NCI-H69 (cell line): Measurements from ENCODE around the gene FNIP2.

Experiments used
- DNase-seq: peaks from one replicate; lab custom pipeline; 2025; lab: John Stamatoyannopoulos, UW

FNIP2 gene

DNA sequence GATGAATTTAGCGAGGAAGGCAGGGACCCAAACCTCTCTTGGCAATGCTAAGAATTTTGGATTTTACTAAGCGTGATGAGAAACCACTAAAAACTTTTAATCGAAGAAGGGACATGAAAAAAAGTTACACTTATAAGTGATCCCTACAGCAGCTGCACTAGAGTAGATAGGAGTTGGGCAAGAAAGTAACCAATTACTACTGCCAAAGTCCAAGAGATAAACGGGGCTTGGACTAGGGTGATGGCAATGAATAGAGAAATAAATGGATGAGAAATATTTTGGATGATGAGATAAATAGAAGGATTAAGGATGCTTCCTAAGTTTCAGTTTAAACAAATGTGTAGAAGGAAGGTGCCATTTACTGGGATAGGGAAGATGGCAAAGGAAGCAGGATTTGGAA is 6.3 kb upstream of the FNIP2 start:
- DNase-seq = no peak

DNA sequence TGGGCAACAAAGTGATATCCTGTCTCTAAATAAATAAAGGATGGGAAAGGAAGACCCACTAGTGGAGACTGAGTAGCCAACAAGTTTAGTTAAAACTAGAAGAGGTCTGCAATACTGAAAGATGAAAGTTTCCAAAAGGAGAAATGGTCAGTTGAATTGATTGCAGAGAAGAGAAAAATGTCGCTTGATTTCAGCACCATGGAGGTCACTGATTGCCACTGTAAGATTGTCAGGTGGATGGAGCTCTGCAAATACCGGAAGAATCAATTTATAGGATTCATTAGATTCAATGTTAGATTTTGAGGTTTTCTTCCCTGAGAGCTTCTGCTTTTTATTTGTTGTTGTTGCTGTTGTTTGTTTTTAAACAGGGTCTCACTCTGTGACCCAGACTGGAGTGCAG is 5.4 kb upstream of the FNIP2 start:
- DNase-seq = no peak

DNA sequence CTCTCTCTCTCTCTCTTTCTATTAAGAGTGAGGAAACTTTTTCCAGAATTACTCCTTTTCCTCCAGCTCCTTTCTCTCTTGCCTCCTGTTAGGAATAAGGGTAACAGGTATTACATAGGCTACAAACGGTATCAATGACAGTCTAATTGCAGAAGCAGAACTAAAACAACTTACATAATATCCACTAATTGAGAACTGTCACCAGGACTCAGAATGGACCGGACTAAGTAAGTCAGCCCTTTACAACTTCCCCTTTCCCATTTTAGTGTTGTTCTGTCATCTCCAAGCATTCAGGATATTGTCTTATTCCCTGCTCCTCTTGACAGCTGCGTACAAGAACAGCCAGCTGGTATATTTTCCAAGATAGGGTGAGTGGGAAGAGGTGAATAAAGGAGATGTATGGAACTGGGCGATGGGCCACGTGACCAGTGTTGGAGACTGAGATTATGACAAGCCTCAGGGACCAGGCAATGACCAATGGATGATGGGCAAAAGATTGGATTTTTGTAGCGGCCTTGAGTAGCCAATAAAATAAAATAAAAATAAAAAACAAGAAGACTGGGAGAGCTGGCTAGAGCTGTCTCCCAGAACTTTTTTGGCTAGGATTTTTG is 2.3 kb upstream of the FNIP2 start:
- DNase-seq = no peak

DNA sequence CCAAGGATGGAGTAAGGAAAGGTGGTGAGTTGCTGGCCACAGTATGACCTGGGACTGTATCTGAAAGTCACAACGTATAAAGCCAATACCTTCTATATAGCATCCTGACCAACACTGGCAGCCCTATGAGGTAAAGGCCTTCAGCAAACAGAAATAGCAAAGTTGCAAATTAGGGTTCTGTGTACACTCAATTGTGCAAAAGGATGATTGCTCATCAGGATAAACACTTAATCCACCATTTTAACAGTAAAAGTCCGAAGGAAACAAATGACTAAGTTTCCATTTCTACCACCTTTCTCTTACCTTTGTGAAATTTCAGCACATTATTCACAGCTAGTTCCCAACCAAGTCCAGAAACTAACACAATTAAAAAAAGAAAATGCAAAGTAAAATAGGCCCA is 1.4 kb upstream of the FNIP2 start:
- DNase-seq = peak; percentile 8

DNA sequence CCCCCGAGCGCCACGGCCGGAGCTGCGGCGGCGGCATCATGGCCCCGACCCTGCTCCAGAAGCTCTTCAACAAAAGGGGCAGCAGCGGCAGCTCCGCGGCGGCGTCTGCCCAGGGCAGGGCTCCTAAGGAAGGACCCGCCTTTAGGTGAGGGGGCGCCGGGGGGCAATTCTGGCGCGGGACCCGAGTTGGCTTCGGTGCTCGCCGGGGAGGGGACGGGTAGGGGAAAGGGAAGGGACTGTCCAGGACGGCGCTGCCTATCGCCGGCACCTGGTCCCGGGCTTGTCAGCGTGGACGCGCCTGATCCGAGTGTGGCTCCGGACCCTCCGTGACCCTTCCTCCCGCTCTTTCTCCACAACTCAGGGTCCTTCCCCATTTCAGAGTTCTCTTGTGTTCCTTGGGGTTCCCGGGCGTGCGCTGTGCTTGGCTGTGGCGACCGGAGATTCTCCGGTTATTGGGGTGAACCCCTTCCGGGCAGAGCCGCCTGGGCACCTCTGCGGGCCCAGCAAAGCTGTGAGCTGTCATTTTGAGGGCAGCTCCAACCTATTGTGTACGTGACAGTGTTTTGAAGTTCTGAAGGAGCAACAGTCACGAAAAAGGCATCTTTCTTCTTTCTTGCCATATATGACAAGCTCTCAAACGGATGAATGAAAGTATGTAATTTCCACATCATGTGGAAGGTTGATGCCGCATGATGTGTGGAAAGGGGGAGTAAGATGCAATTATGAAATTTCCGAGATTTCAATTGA is 522 bp downstream of the FNIP2 start:
- peak; percentile 63 for DNase-seq

DNA sequence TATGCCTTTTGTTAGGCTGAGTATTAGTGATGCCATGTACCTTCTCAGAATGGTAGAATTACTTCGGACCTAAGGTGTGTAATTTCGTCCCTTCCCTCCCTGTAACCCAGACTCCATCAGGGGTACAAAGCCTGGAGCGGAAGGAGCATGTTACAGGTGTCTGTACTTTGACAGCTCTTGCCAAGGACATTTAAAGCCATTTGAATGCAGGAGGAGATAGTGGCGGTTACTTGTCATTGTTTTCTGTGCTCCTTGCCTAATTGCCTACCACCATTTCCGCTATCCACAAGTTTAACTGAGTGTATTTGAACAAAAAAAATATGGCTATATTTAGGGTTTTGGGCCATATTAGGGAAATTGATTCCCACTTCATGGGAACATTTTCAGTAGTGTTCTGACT is 1.8 kb downstream of the FNIP2 start:
- DNase-seq = peak; percentile 42

DNA sequence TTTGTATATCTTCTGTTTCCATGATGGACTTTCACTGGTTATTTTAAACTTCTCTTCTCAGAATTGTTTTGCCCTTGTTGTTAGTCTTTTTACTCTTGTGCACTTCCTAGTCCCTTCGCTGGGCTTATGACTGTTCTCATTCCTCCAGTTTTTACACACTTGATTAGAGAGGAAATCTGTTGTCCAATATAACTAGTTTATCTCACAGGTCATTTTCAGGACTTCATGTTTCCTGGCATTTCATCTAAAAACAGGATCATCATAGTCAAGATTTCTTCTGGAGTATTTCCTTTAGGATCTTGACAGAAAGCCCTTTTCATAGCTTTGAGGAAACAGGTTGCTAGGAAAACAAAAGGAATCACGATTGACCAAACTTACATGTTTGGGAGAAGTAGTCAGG is 3.0 kb downstream of the FNIP2 start:
- DNase-seq = peak; percentile 17

DNA sequence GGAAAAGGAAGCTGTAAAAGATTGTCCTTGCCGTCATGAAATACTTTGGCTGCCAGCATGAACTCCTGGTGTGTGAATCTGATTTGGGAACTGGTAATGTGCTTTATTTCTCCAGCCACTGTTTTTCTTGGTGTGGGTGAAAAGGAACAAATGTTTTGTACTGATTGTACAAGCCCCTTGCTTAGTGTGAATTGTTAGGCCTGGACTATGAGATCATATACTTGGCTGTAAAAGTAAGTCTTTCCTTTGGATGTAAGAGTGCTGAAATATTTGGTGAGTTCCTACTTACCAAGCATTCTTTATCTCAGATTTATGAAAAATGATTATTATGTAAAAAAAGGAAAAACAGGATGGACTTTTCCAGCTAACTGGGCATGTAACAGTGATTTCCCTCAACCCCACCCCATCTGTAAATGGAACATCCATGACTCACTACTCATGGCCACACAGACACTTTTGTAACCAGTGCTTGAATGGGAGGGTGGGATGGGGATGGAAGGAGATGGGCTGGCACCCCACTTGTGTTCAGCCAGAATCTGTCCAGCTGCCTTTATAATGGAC is 6.3 kb downstream of the FNIP2 start:
- DNase-seq = peak; percentile 32

DNA sequence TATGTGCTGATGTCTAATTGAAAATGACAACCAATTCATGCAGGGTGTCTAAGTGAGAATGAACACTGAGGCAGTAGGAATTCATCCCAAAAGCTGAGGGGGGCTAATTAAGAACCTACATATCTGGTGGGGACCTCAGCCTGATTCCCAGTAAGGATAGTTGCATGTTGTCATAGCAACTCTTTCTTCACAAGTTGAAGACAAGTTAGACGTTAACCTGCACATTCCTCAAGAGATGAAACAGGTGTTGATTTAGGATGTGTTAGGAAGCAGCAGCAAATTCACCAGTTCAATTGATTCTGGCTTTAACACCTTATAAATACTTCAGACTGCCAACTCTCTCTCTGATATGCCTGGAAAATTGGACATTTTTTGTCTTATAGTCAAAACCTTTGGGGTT is 7.3 kb downstream of the FNIP2 start:
- no peak for DNase-seq

DNA sequence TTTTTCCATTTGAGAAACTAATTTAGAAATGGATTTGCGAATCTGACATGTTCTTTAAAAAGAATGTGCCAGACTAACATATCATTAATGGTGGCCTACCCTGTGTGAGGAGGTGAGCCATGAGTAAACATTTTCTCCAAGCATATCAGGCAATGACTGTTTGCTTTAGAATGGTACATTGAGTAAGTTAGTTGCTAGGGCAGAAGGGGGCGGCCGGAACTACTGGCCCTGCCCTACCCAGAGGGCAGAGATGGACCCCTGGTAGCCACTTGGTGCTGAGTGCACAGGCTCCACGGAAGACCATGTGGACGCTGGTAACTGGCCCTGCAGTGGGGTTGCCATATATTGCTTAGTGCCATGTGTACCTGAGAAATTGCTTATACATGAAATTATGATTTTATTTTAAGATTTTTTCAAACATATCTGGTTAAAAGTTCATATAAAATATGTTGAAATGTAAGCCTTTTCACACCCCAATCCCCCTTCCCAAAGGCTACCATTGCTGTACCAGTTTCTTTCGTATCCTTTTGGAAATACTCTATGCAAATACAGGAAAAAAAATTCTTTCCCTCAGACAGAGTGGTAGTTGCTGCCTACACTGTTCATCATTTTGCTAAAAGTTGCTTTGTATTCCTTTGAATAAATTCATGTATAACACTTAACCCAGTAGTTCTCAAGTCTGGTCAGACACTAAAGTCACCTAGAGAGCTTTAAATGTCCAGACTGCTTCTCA is 8.8 kb downstream of the FNIP2 start:
- DNase-seq = peak; percentile 81

DNA sequence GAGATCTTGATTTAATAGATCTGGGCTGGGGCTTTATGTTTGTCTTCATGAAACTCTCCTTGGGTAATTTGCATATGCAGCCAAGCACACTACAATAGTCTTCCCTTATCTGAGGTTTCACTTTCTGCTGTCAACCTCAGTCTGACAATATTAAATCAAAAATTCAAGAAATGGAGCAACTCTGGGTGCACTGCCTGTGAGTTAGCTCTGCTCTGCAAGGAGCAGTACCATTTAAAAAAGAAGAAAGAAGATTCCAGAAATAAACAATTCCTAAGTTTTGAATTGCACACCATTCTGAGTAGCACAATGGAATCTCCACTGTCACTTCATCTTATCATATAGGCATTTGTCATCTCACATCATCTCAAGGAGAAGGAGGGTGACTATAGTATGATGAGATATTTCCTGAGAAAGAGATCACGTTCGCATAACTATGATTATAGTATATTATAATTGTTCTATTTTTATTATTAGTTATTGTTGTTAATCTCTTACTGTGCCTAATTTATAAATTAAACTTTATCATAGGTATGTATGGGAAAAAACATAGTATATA is 9.4 kb downstream of the FNIP2 start:
- peak; percentile 21 for DNase-seq

DNA sequence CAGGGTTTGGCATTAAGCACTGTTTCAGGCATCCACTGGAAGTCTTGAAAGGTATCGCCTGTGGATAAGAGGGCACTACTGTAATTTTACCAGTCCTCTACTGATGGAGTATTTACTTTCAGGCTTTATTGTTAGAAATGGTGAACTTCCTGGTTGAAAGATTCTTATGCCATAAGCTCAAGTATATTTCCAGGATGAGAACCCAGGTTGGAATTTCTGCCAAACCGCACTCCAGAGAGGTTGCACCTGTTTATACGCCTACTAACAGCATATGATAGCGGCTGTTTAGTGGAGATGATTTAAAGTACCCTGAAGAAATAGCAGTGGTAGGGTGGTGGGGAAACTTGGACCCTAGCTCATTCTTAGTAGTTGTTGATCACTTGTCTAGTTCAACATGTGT is 9.9 kb downstream of the FNIP2 start:
- DNase-seq = peak; percentile 45

DNA sequence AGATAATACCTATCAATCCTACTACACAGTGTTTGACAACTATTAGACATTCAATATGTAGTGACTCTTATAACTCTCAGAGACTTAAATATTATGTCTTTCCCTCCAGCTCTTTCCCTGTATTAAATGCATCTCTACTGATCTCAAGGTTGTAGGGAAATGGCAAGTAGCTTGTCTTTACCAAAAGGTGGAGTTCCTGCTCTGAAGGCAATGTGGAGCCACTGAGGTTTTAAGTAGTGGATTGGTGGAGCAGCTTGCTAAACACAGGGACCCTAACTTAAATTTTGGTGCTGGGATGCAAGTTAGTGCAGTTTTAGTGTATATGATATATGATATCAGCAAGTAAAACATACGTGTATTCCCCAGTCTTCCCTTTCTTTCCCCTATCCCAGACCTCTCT is 13.1 kb downstream of the FNIP2 start:
- peak; percentile 28 for DNase-seq

DNA sequence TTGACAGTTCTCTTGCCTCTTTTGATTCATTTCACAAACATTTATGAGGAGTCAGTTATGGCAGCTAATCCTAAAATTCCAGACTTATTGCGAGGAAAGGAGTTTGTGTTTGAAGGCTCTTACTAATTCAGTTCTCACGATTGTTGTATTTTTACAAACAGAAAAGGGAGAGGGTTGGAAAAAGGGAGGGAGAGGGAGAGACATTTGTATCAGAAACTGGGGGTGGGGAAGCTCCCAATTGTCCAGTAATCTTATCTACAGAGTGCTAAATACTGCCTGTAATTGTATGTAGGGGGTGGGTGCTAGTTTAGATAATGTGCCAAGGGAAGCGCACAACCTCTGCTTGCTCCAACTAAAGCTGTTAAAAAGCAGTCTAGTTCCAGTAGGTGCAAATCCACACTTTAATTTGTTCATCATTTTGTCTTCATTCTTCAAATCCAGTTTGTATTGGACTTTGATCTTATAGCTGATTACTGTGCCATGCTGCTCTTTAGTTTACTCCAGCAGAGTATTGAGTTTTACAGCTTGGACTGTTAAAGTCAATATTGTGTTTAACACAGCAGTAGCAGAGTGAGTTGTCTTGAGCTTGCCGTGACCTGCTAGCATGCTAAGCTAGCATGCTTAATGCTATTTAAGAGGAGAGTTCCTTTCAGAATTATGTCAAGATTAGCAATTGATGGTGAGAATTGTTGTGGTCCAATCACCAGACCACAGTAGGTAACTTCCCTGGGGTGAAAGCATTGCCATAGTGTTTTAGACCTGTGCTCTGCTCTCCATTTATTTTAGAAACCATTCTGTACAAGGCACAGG is 13.9 kb downstream of the FNIP2 start:
- peak; percentile 77 for DNase-seq

DNA sequence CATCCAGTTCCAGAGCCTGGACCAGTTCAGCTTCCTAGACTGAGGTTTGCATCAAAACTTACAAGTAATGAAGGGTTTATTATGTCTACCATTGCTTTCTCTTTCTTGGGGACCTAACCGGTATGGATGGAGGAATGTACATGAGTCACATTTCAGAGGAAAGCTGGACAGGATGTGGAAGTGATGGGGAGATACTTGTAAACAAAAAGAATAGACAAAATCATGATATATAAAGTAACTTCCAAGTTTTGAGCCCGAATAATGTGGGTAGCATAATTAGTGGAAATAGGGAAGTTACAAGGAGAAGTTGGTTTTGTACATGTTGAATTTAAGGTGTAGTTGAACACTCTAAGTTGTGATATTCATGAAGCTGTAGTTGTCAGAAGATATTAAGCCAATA is 15.0 kb downstream of the FNIP2 start:
- DNase-seq = no peak

DNA sequence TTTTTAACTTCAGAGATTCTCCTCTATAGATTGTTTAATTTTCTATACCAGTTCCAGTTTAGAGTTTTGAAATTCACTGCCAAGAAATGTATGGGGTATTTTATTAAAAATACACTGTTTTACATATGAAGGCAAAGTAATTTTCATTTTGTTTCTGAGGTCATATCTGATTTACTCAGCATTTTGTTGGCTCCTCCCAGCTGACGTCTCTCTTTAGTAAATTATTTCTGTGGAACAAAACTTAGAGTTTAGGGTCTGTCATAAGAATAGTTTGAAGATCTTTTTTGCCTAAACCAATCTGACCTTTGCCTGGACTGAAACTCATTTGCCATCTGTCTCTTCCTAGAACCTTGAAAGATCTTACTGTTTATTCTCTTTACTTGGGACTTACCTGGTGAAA is 16.9 kb downstream of the FNIP2 start:
- no peak for DNase-seq

DNA sequence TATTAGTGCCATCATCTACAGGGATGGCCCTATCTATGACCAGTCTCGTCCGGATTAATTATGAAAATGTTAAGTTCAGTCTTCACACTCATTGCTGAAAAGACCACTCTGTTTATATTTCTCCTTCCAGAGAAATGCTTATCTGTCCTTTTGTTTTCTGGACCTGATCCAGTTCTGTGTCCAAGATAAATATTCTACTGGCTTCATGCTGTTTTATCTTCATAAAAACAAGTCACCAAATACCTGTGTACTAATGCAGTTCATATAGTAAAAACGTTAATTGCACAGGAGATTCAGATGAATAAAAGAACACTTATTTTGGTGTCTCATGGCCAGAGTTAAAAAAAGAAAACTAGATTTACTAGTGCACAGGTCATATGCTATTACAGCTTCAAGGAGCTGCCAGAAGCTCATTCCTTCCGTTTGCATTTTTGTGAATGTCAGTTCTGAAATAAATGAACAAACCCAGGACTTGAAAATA is 17.3 kb downstream of the FNIP2 start:
- DNase-seq = peak; percentile 51

DNA sequence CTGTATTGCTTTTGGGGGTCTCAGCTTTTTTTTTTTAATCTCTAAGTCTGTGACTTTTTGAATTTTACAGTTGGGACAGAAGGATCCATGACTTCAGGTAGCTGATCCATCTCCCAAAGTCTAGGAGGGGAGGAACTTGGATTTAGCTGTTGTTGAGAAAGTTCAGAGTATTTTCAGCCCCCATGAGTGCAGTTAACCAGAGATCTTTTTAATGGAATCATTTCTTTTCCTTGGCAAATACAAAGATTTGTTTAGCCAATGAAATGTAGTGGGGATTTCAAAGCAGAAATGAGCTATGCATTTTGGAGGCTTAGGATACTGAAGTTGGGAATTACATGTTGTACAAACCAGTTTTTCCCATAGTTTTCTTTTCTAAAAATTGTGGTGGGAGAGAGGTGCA is 18.1 kb downstream of the FNIP2 start:
- DNase-seq = no peak

DNA sequence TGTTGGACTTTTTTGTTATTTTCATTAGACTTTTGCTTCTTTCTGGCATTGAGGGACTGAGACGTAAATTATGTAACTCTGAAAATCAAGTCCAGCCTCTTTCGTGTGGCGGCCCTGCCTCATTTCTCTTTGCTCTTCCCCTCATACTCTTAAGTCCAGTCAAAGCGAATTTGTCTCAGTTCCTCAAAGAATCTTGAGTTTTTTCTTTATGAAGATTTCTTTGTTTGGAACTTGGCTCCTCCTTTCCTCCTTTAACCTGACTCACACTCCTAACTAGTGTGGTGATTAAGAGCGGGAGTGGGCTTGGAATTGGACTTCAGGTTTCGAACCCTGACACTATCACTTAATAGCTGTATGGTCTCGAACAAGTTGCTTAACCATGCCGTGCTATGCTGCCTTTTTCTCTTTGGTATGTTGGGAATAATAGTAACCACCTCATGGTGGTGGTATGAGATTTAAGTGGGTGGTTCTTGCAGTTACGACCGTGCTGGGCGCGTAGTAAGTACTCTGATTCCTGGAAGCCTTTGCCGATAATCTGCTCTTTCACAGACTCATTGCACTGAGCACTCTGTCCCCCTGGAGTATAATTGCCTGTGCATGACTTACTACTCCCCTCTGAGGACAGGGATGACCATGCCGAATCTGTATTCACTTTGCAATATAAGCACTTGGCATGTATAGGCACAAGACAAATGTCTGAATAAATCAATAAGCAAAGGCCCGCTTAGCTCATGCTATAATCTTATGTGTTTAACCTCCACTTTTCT is 19.1 kb downstream of the FNIP2 start:
- no peak for DNase-seq

DNA sequence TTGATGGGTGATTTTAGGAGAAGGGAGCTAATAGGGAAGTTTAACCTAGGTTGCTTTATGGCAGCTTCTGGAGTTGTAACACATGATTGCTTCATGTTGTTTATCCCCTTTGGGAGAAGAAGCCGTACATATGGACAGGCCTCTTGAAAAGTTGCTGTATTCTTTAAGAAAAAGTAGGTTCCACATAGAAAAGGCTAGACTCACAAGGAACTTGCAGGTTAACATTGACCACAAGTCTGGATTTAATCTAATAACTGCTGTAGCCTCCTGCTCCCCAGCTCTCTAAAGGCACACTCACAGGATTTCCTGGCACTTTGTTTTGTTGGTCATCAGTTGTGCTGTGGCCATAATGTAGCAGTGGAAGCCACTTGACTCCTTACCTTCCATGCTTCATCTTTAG is 19.7 kb downstream of the FNIP2 start:
- DNase-seq = no peak

DNA sequence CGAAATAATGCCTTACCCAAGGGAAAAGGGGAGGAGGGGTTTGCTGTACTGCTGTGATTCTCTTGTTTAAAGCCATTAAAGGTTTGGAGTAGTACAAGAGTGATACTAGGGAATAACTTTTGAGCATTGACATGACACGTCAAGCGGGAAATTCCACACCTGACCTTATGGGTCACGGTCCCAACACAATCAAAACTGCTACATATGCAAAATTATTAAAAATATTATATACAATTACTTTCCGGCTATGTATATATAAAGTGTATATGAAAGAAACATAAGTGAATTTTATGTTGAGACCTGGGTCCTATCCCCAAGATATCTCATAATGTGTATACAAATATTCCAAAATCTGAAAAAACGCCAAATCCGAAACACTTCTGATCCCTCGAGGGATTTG is 21.0 kb downstream of the FNIP2 start:
- peak; percentile 5 for DNase-seq
